IPS-20b (cell line): ENCODE measurements around the gene PRAMEF1.
"Not testable (repeated sequence)": the region's sequence is repeated elsewhere in the genome, so short reads cannot be mapped to it uniquely, and the experiment has no call there.

Experiments
- H3K27ac ChIP-seq: one replicate; pipeline ENCODE4 v1.5.1; 2013; ENCODE audit warnings: low read length
- H3K27me3 ChIP-seq: 2 replicates; pipeline ENCODE4 v1.6.1; 2013; ENCODE audit warnings: mild to moderate bottlenecking, low read length, inconsistent platforms; ENCODE audit not compliant: insufficient read depth
- H3K36me3 ChIP-seq: 2 replicates; pipeline ENCODE4 v1.6.1; 2013; ENCODE audit warnings: low read depth, mild to moderate bottlenecking, inconsistent platforms, low read length, moderate library complexity; ENCODE audit not compliant: insufficient read depth
- H3K4me1 ChIP-seq: 2 replicates; pipeline ENCODE4 v1.6.1; 2013; ENCODE audit warnings: mild to moderate bottlenecking, control low read depth, inconsistent platforms, low read length, moderate library complexity; ENCODE audit not compliant: insufficient read depth
- H3K4me3 ChIP-seq: 2 replicates; pipeline ENCODE4 v1.5.1; 2013; ENCODE audit warnings: mild to moderate bottlenecking, low read length, inconsistent platforms
- H3K9ac ChIP-seq: 2 replicates; pipeline ENCODE4 v1.6.1; 2013; ENCODE audit warnings: low read depth, mild to moderate bottlenecking, inconsistent platforms, low read length, moderate library complexity
- H3K9me3 ChIP-seq: 2 replicates; pipeline ENCODE4 v1.6.1; 2013; ENCODE audit warnings: mild to moderate bottlenecking, low read depth, low read length, inconsistent platforms; ENCODE audit not compliant: insufficient read depth

The PRAMEF1 gene

DNA sequence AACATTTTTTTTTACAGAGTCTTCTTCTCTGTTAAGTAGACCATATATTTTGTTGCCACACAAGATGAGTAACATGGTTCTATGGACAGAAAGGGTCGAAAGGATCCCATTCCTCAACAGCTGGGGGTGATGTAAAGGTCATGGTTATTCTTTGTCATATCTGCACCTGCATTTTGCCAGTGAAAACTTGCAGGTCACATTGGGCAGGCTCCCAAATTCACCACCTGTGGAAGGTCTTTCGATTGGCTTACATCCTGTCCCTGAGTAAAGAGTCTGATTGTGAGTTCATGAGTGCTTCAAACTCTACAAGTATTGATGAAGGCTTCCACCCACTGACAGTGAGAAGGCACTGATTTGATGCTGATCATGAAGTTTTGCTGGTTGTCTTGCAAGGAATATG is 42.1 kb downstream of the PRAMEF1 start:
- not testable (repeated sequence) for H3K27ac ChIP-seq, H3K9ac ChIP-seq, H3K27me3 ChIP-seq, H3K4me1 ChIP-seq, H3K4me3 ChIP-seq, H3K36me3 ChIP-seq
- peaks cover 27% of the 10 kb centered on the region for H3K9me3 ChIP-seq
